Kidney (tissue), 14 donors: ENCODE data around the gene PGBD5. TPM values are rescaled to one million over a fixed set of nuclear protein-coding genes. Genes with fewer than 3 reads are reported as not detected.

ENCODE experiments used
- DNase-seq, 5 donors: peaks; one replicate each; pipeline ENCODE4 v3.0.0-alpha.2; 2013 to 2020
- FAIRE-seq: peaks from 2 replicates; lab custom pipeline; 2012; peaks lifted over from hg19 to GRCh38; lab: Jason Lieb, UNC
- H3K27ac ChIP-seq, 2 donors: one replicate each; pipeline ENCODE4 v1.7.0; 2013; ENCODE audit warnings: low read depth in 2 of 2, low read length in 2 of 2, inconsistent platforms in 1 of 2
- H3K27me3 ChIP-seq: one replicate; pipeline ENCODE4 v1.7.1; 2013; ENCODE audit warnings: low read length, inconsistent platforms; ENCODE audit not compliant: control insufficient read depth, insufficient read depth
- H3K36me3 ChIP-seq, 3 donors: one replicate each; pipeline versions ENCODE4 v1.7.0 to v1.7.1; 2013; ENCODE audit warnings: low read length in 3 of 3, control low read depth in 1 of 3, inconsistent platforms in 1 of 3; ENCODE audit not compliant: insufficient read depth in 3 of 3, control insufficient read depth in 2 of 3
- H3K4me1 ChIP-seq, 3 donors: one replicate each; pipeline versions ENCODE4 v1.7.0 to v1.7.1; 2013; ENCODE audit warnings: low read length in 3 of 3, inconsistent platforms in 1 of 3, low read depth in 1 of 3; ENCODE audit not compliant: control insufficient read depth in 2 of 3, insufficient read depth in 2 of 3
- H3K4me3 ChIP-seq, 3 donors: one replicate each; pipeline versions ENCODE4 v1.7.0 to v1.8.1; 2013; ENCODE audit warnings: low read length in 3 of 3, control low read depth in 1 of 3, inconsistent platforms in 1 of 3
- H3K9ac ChIP-seq, 3 donors: one replicate each; pipeline versions ENCODE4 v1.7.0 to v1.7.1; 2013; ENCODE audit warnings: low read length in 3 of 3, control low read depth in 1 of 3, inconsistent platforms in 1 of 3
- H3K9me3 ChIP-seq, 3 donors: one replicate each; pipeline versions ENCODE4 v1.7.0 to v1.7.1; 2013; ENCODE audit warnings: low read length in 3 of 3, control low read depth in 1 of 3, inconsistent platforms in 1 of 3; ENCODE audit not compliant: control insufficient read depth in 2 of 3, insufficient read depth in 1 of 3
- CTCF ChIP-seq: IDR thresholded peaks from 3 replicates; pipeline ENCODE4 v1.5.1; 2012; ENCODE audit warnings: mild to moderate bottlenecking, moderate library complexity, borderline replicate concordance; ENCODE audit not compliant: insufficient read depth; ENCODE audit errors: extremely low read depth
- intact Hi-C: fragments of 100-400 bp; cut with DNase I; formaldehyde crosslinking; loops from one replicate; pipeline ENCODE4 v1.11.1; 2022
- polyA plus RNA-seq: library from polyadenylated mRNA; stranded (reverse); fragments of 350-450 nt; fragmentation: Illumina TruSeq; extraction: RNeasy Lipid Tissue Mini Kit (QIAGEN cat#74804); gene quantifications from one replicate; pipeline ENCODE4 v1.2.3, GENCODE V29; 2014; ENCODE audit warnings: low read depth, low replicate concordance; ENCODE audit not compliant: insufficient read depth
- total RNA-seq: library from RNA; stranded (reverse); fragmentation: NEBNext Ultra II Directional; extraction: Animal tissue kit (Norgen Biotek cat#: 25700); gene quantifications from one replicate; pipeline ENCODE4 v1.2.1, GENCODE V29; 2021
- donor health status: control.
- donor health status: control.
- donor health status: control.
- donor health status: control.
- donor health status: control.
- donor health status: DM: yes; HTN: yes; CAD: no.
- donor health status: Normal renal cell carcinoma (clear cell type).

PGBD5 gene
- total and polyA plus RNA-seq, 2 donors from 2014 or later: 2.0 to 3.7 TPM

GRCh38 chr1:230368363-230368762, 57.8 kb downstream of the PGBD5 start:
- Histone ChIP-seq H3K9me3 (no peaks in the 10 kb centered on the region), H3K36me3 (no peaks in the 10 kb centered on the region), H3K9ac (no peak overlapping the region), H3K4me3 (no peak overlapping the region), H3K4me1 (no peaks in the 10 kb centered on the region), H3K27me3 (no peaks in the 10 kb centered on the region), H3K27ac (no peak overlapping the region)
- intact Hi-C loops: no loop called here
- DNase-seq: no peak
- no peak for TF ChIP-seq CTCF
- FAIRE-seq: no peak

- DNase-seq (no peak), FAIRE-seq (no peak)
- Histone ChIP-seq H3K4me1 (no peaks in the 10 kb centered on the region), H3K4me3 (no peak overlapping the region), H3K9ac (no peak overlapping the region), H3K9me3 (no peaks in the 10 kb centered on the region), H3K27ac (no peak overlapping the region), H3K27me3 (no peaks in the 10 kb centered on the region), H3K36me3 (no peaks in the 10 kb centered on the region)
- TF ChIP-seq CTCF: no peak
- intact Hi-C loops: no loop called here
Measured at GRCh38 chr1:230366504-230366915, 59.6 kb downstream of the PGBD5 start.

- Histone ChIP-seq H3K9me3 (no peaks in the 10 kb centered on the region), H3K4me3 (no peak overlapping the region), H3K9ac (no peak overlapping the region), H3K27me3 (no peaks in the 10 kb centered on the region), H3K27ac (no peak overlapping the region), H3K4me1 (no peaks in the 10 kb centered on the region), H3K36me3 (no peaks in the 10 kb centered on the region)
- DNase-seq: no peak
- intact Hi-C loops: no loop called here
- no peak for TF ChIP-seq CTCF
- FAIRE-seq: no peak
Measured at GRCh38 chr1:230365723-230366307, 60.3 kb downstream of the PGBD5 start.

- DNase-seq (no peak), FAIRE-seq (no peak)
- H3K27me3 ChIP-seq: no peaks in the 10 kb centered on the region
- intact Hi-C loops: no loop called here
- no peaks in the 10 kb centered on the region for H3K36me3 ChIP-seq
- no peaks in the 10 kb centered on the region for H3K4me1 ChIP-seq
- no peak overlapping the region for H3K4me3 ChIP-seq
- H3K27ac ChIP-seq: no peak overlapping the region
- no peaks in the 10 kb centered on the region for H3K9me3 ChIP-seq
- no peak overlapping the region for H3K9ac ChIP-seq
- no peak for TF ChIP-seq CTCF
Measured at GRCh38 chr1:230362949-230363348, 63.2 kb downstream of the PGBD5 start.
